K562 (cell line): Measurements from ENCODE around the gene IFNA6. TPM values are rescaled to one million over a fixed set of nuclear protein-coding genes. Genes with fewer than 3 reads are reported as not detected.

Experiments used
- ATAC-seq: fragments of 200-7000 bp; cut with Tn5 transposase; 3 replicates; pipeline ENCODE4 v1.9.1; 2020; ENCODE audit warnings: moderate library complexity
- BruUV-seq: library from RNA; stranded (reverse); fragments of 400-500 nt; replicated peaks from 2 replicates; lab custom pipeline; 2021; lab: Mats Ljungman, UMichigan
- CTCF ChIA-PET: fragments of 300-600 bp; formaldehyde crosslinking; extraction: SDS; loops from one replicate; lab custom pipeline; 2021; ENCODE audit warnings: low intra/inter-chr PET ratio; lab: Yijun Ruan, JAX
- POLR2A ChIA-PET: fragments of 300-600, 350-650 bp; sonication (Branson Sonifier 250); formaldehyde crosslinking; extraction: SDS; loops from one replicate; lab custom pipeline; 2021; ENCODE audit warnings: antibody characterized with exemption, inconsistent platforms; lab: Yijun Ruan, JAX
- DNase-seq, 4 experiments: peaks; one replicate each; pipeline versions ENCODE4 v3.0.0 to v3.0.0-alpha.2; 2011 to 2018; ENCODE audit warnings: low spot score in 3 of 4, mixed read lengths in 3 of 4; ENCODE audit errors: extremely low read depth in 1 of 4
- FAIRE-seq: peaks from 2 replicates; lab custom pipeline; 2011; peaks lifted over from hg19 to GRCh38; lab: Jason Lieb, UNC
- H2AFZ ChIP-seq: 2 replicates; pipeline ENCODE4 v1.6.0; 2011; ENCODE audit warnings: low read depth, low read length, control low read depth, inconsistent platforms
- H3K27ac ChIP-seq: fragments of 200-600 bp; 3 replicates; pipeline ENCODE4 v1.8.0; 2011; ENCODE audit warnings: low read depth, mild to moderate bottlenecking, control low read depth, inconsistent platforms, low read length, moderate library complexity, mixed read lengths; ENCODE audit errors: extremely low read depth
- H3K27me3 ChIP-seq, 2 experiments: fragments of 300-600 bp in 1 of 2; 2 replicates in 1 of 2; 3 replicates in 1 of 2; pipeline versions ENCODE4 v1.6.0 to v1.8.0; 2011; ENCODE audit warnings: inconsistent platforms in 2 of 2, low read length in 2 of 2, mild to moderate bottlenecking in 1 of 2, mixed read lengths in 1 of 2, moderate library complexity in 1 of 2; ENCODE audit not compliant: control insufficient read depth in 2 of 2, insufficient read depth in 2 of 2
- H3K36me3 ChIP-seq: fragments of 300-600 bp; 3 replicates; pipeline ENCODE4 v1.8.0; 2011; ENCODE audit warnings: mild to moderate bottlenecking, low read length, inconsistent platforms; ENCODE audit not compliant: control insufficient read depth, insufficient read depth
- H3K4me1 ChIP-seq, 2 experiments: fragments of 200-600 bp in 1 of 2; replicated peaks in 1 of 2; 2 replicates in 1 of 2; 3 replicates in 1 of 2; pipeline versions ENCODE4 v1.5.1 to v1.8.0; 2011; ENCODE audit warnings: inconsistent platforms in 2 of 2, low read length in 2 of 2, mild to moderate bottlenecking in 1 of 2, mixed read lengths in 1 of 2, moderate library complexity in 1 of 2; ENCODE audit not compliant: control insufficient read depth in 2 of 2, insufficient read depth in 2 of 2
- H3K4me2 ChIP-seq: 2 replicates; pipeline ENCODE4 v1.6.1; 2011; ENCODE audit warnings: low read length, control low read depth, inconsistent platforms, mixed read lengths; ENCODE audit not compliant: insufficient read depth
- H3K4me3 ChIP-seq: fragments of 200-600 bp; sonication (generic), shearing (Covaris generic); 2 replicates; pipeline ENCODE4 v1.5.1; 2016; ENCODE audit warnings: control low read depth, inconsistent platforms
- H3K79me2 ChIP-seq: fragments of 200-600 bp; 3 replicates; pipeline ENCODE4 v1.8.0; 2011; ENCODE audit warnings: low read length, inconsistent platforms; ENCODE audit not compliant: control insufficient read depth, insufficient read depth
- H3K9ac ChIP-seq, 2 experiments: 2 replicates each; pipeline versions ENCODE4 v1.6.0 to v1.6.1; 2011; ENCODE audit warnings: low read depth in 2 of 2, low read length in 2 of 2, control low read depth in 1 of 2, inconsistent platforms in 1 of 2, mild to moderate bottlenecking in 1 of 2, mixed read lengths in 1 of 2; ENCODE audit not compliant: insufficient read depth in 1 of 2
- H3K9me1 ChIP-seq: one replicate; pipeline ENCODE4 v1.6.0; 2011; ENCODE audit warnings: inconsistent platforms, mild to moderate bottlenecking, low read length, moderate library complexity; ENCODE audit not compliant: control insufficient read depth, insufficient read depth
- H3K9me3 ChIP-seq: replicated peaks from 2 replicates; pipeline ENCODE4 v1.5.1; 2011; ENCODE audit warnings: low read depth, low read length, inconsistent platforms; ENCODE audit not compliant: control insufficient read depth, insufficient read depth
- H4K20me1 ChIP-seq: replicated peaks from 2 replicates; pipeline ENCODE4 v1.6.1; 2011; ENCODE audit warnings: low read length, inconsistent platforms, mixed read lengths; ENCODE audit not compliant: control insufficient read depth, insufficient read depth
- CBX1 ChIP-seq: sonication (generic); IDR thresholded peaks from 2 replicates; pipeline ENCODE4 v1.6.1; 2016; ENCODE audit warnings: antibody characterized with exemption, low read depth, mild to moderate bottlenecking
- FOSL1 ChIP-seq: fragments of 200-800 bp; sonication (Bioruptor generic); conservative IDR thresholded peaks from 2 replicates; pipeline ENCODE4 v1.6.1; 2016; ENCODE audit warnings: missing genetic modification characterization, missing compliant biosample characterization
- RBM39 ChIP-seq: fragments of 200-400 bp; formaldehyde crosslinking; optimal IDR thresholded peaks from 2 replicates; pipeline ENCODE3; 2018; ENCODE audit warnings: low read depth, low read length
- RFX1 ChIP-seq: fragments of 450-650 bp; IDR thresholded peaks from 2 replicates; pipeline ENCODE4 v1.6.1; 2016; ENCODE audit warnings: mild to moderate bottlenecking, moderate library complexity
- YBX1 ChIP-seq: fragments of 450-650 bp; IDR thresholded peaks from 2 replicates; pipeline ENCODE4 v1.7.1; 2016; ENCODE audit warnings: mild to moderate bottlenecking
- YY1 ChIP-seq, 3 experiments: IDR thresholded peaks; 2 replicates each; pipeline ENCODE4 v1.6.1; 2011; ENCODE audit warnings: low read length in 2 of 3, mild to moderate bottlenecking in 2 of 3, moderate library complexity in 2 of 3, borderline replicate concordance in 1 of 3, control low read depth in 1 of 3, low read depth in 1 of 3; ENCODE audit not compliant: insufficient read depth in 3 of 3, insufficient replicate concordance in 2 of 3, control insufficient read depth in 1 of 3, insufficient read length in 1 of 3; ENCODE audit errors: extremely low read depth in 1 of 3
- ZFP36 ChIP-seq: fragments of 150-350 bp; IDR thresholded peaks from 2 replicates; pipeline ENCODE4 v1.6.1; 2018; ENCODE audit warnings: low read length, low read depth; ENCODE audit not compliant: partially characterized antibody
- ZNF318 ChIP-seq, 2 experiments: fragments of 450-650 bp; IDR thresholded peaks; 2 replicates each; pipeline ENCODE4 v1.6.1; 2016; ENCODE audit warnings: mild to moderate bottlenecking in 2 of 2, borderline replicate concordance in 1 of 2, low read depth in 1 of 2, moderate library complexity in 1 of 2
- ZNF79 ChIP-seq: fragments of 250-450 bp; sonication (Bioruptor Pico); IDR thresholded peaks from 2 replicates; pipeline ENCODE4 v1.4.0; 2020; ENCODE audit warnings: low read depth, mild to moderate bottlenecking, moderate library complexity
- WGBS: fragments of 100-300 bp; shearing (Covaris generic); methylation state at CpG from one replicate; pipeline ENCODE4 v1.1.6; 2016; ENCODE audit warnings: low coverage, mixed read lengths; ENCODE audit not compliant: insufficient coverage; ENCODE audit errors: missing lambda C conversion rate; 5-methylcytosine and 5-hydroxymethylcytosine counted together
- in situ Hi-C: fragments of 300-500 bp; cut with MboI; formaldehyde crosslinking; loops from 4 replicates; pipeline ENCODE4 v1.15.0; 2018; ENCODE audit warnings: inconsistent platforms, mixed read lengths
- intact Hi-C: fragments of 100-400 bp; cut with micrococcal nuclease; formaldehyde crosslinking; loops from 2 replicates; pipeline ENCODE4 v1.14.2; 2022
- polyA plus RNA-seq, 8 experiments: library from polyadenylated mRNA; depleted of rRNA in 4 of 8; stranded (reverse) in 5 of 8; unstranded in 3 of 8; fragments of >200 nt; fragmentation: Nextera tagmentation in 2 of 8; fragmentation: Illumina TruSeq in 1 of 8; extraction: Ambion mirVana in 2 of 8; extraction: Trizol in 1 of 8; gene quantifications; 2 replicates each; pipeline versions ENCODE4 v1.2.1 to v1.2.3, GENCODE V29; 2011 to 2014; ENCODE audit warnings: inconsistent platforms in 1 of 8, missing spikeins in 1 of 8
- total RNA-seq, 7 experiments: library from RNA; depleted of rRNA in 6 of 7; stranded (reverse); fragments of >200 nt in 6 of 7; fragmentation: Illumina TruSeq in 2 of 7; extraction: Trizol in 2 of 7; gene quantifications; 2 replicates each; pipeline versions ENCODE4 v1.2.1 to v1.2.3, GENCODE V29; 2011 to 2021; ENCODE audit warnings: low replicate concordance in 1 of 7

Gene IFNA6
- total and polyA plus RNA-seq, 9 of the 15 experiments (the other 6 are each of a cell fraction or from before 2014, with no cell fraction given), result not detected

GRCh38 chr9:21317956-21318923 is 32.4 kb downstream of the IFNA6 start:
- CTCF ChIA-PET, result no interaction called here
- no peak for ATAC-seq
- H3K27me3 ChIP-seq, result no peaks in the 10 kb centered on the region
- no TSS peak for BruUV-seq
- H3K4me3 ChIP-seq, result no peak overlapping the region
- H3K4me1 ChIP-seq, result no peaks in the 10 kb centered on the region
- H3K9me1 ChIP-seq, result no peaks in the 10 kb centered on the region
- H4K20me1 ChIP-seq, result no peaks in the 10 kb centered on the region
- H3K9me3 ChIP-seq, result no peaks in the 10 kb centered on the region
- FAIRE-seq, result no peak
- no peak for DNase-seq
- H3K9ac ChIP-seq, result no peak overlapping the region
- WGBS, result no CpG with 5 or more reads among the region's 7 CpGs
- in situ Hi-C loops, result no loop called here
- H3K79me2 ChIP-seq, result no peaks in the 10 kb centered on the region
- H3K27ac ChIP-seq, result no peak overlapping the region
- H3K36me3 ChIP-seq, result no peaks in the 10 kb centered on the region
- H2AFZ ChIP-seq, result no peak overlapping the region
- no peak overlapping the region for H3K4me2 ChIP-seq
- POLR2A ChIA-PET, result no interaction called here
- intact Hi-C loops, result no loop called here
- no peak for TF ChIP-seq FOSL1 (tag)
- TF ChIP-seq RFX1, result no peak
- no peak for TF ChIP-seq ZFP36
- no peak for TF ChIP-seq RBM39
- TF ChIP-seq YBX1, result no peak
- TF ChIP-seq CBX1, result no peak
- no peak for TF ChIP-seq ZNF318 (IDR thresholded peaks at IDR 0.05; ENCODE audit: borderline replicate concordance in 1 of 2, low read depth in 1 of 2)
- no peak for TF ChIP-seq ZNF79 (CRISPR knock-in tag)
- no peak for TF ChIP-seq YY1 (IDR thresholded peaks at IDR 0.05; ENCODE audit: borderline replicate concordance in 1 of 3, control insufficient read depth in 1 of 3, extremely low read depth in 1 of 3, insufficient read depth in 3 of 3, insufficient read length in 1 of 3, insufficient replicate concordance in 2 of 3, low read depth in 1 of 3, low read length in 2 of 3)
